Fibroblast of mammary gland (primary cell): ENCODE results near the gene PDSS2.
"Not testable (repeated sequence)": the region's sequence is repeated elsewhere in the genome, so short reads cannot be mapped to it uniquely, and the experiment has no call there.

Experiments used
- DNase-seq: peaks from one replicate; pipeline ENCODE4 v3.0.0-alpha.2; 2010; ENCODE audit warnings: low read depth
- H3K4me3 ChIP-seq: 2 replicates; pipeline ENCODE4 v1.5.1; 2011; ENCODE audit warnings: low read depth, mild to moderate bottlenecking, low read length, moderate library complexity; ENCODE audit not compliant: control insufficient read depth
- CTCF ChIP-seq: conservative IDR thresholded peaks from 2 replicates; pipeline ENCODE4 v1.5.1; 2011; ENCODE audit warnings: low read depth, low read length, inconsistent platforms; ENCODE audit not compliant: control insufficient read depth, insufficient read depth

Gene PDSS2

DNA sequence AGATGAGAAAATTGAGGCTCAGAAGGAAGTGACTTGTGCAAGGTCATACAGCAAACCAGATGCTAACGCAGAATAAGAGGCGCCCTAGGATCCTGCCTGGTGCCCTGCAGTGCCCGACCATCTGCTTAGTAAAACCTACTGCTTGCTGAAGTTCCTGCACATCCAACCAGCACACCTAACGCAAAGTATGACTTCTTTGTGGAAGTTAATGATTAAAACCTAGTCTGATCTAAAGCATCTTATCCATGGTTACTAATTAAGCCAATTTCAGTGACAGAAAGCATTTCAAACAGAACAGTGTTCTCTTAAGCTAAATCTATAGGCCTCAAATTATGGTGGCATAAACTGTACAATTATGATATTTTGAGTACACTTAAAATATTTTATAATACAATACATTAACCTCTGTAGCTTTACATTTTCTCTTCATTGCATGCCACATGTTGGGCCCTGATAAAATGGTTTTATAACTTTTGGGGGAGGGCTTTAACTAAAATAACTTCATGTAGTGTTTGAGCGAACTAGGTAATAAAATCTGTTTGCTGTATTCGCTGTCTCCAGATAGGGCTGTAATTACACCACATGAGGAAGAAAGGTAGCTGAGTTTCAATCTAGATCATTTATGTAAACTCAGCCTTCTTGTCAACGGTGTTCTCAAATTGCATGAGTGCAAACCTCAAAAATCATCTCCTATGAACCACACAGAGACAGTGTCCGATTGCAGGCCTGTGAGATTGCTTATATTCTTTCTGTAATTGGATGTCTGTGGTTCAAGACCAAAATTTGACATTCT lies 306.5 kb downstream of the PDSS2 start:
- no peak for TF ChIP-seq CTCF
- no peak for DNase-seq
- H3K4me3 ChIP-seq = no peak overlapping the region

GRCh38 chr6:107144666-107145065 lies 314.7 kb downstream of the PDSS2 start:
- no peak for DNase-seq
- TF ChIP-seq CTCF = no peak
- no peak overlapping the region for H3K4me3 ChIP-seq

GRCh38 chr6:107144014-107144413 lies 315.4 kb downstream of the PDSS2 start:
- TF ChIP-seq CTCF = no peak
- DNase-seq = no peak
- no peak overlapping the region for H3K4me3 ChIP-seq

GRCh38 chr6:107140581-107140980 lies 318.8 kb downstream of the PDSS2 start:
- no peak for DNase-seq
- H3K4me3 ChIP-seq = no peak overlapping the region
- no peak for TF ChIP-seq CTCF

- DNase-seq, H3K4me3 ChIP-seq: not testable (repeated sequence)
Observed at GRCh38 chr6:107136324-107136723, 323.0 kb downstream of the PDSS2 start.

DNA sequence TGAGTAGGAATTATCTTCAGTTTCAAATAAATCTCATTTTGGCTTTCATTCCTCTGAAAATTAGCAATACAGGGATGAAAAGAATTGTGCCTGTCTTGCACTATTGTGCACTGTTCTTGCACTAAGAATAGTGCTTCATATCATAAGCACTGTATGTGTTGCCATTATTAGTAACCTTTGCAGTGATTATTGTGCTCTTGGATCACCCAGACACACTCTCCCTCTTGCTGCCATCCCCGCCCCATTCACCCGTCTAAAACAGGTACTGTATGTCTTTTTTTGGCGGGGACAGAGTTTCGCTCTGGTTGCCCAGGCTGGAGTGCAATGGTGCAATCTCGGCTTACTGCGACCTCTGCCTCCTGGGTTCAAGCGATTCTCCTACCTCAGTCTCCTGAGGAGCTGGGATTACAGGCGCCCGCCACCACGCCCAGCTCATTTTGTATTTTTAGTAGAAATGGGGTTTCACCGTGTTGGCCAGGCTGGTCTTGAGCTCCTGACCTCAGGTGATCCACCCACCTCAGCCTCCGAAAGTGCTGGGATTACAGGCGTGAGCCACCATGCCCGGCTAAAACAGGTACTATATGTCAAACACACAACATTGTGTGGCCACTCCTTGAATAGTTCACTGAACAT lies 324.2 kb downstream of the PDSS2 start:
- H3K4me3 ChIP-seq, DNase-seq: not testable (repeated sequence)

GRCh38 chr6:107132330-107132954 lies 326.9 kb downstream of the PDSS2 start:
- DNase-seq = peak; percentile 39
- TF ChIP-seq CTCF = peak; percentile 50
- H3K4me3 ChIP-seq = no peak overlapping the region
